Esophagus muscularis mucosa (tissue), 4 donors: ENCODE data around the gene C22orf15. TPM values are rescaled to one million over a fixed set of nuclear protein-coding genes. Genes with fewer than 3 reads are reported as not detected.
A peak's percentile ranks its signal among the peaks of the same experiment; 100 is the strongest.

Experiments
- DNase-seq: peaks from one replicate; pipeline ENCODE4 v3.0.0-alpha.2; 2017; ENCODE audit errors: extremely low spot score
- H3K27ac ChIP-seq, 4 donors: fragments of 200-600 bp; sonication (generic); replicated peaks in 1 of 4; 1 replicate in 3 of 4; 2 replicates in 1 of 4; pipeline ENCODE4 v1.5.1; 2016 to 2019; ENCODE audit warnings: mild to moderate bottlenecking in 1 of 4
- H3K27me3 ChIP-seq, 4 donors: fragments of 200-600 bp; sonication (generic); one replicate each; pipeline versions ENCODE4 v1.5.1 to v1.6.0; 2016 to 2019
- H3K36me3 ChIP-seq, 4 donors: fragments of 200-600 bp; sonication (generic); one replicate each; pipeline ENCODE4 v1.5.1; 2016 to 2019
- H3K4me1 ChIP-seq, 4 donors: fragments of 200-600 bp; sonication (generic); one replicate each; pipeline ENCODE4 v1.5.1; 2016 to 2019
- H3K4me3 ChIP-seq, 4 donors: fragments of 200-600 bp; sonication (generic); 1 replicate in 2 of 4; 2 replicates in 2 of 4; pipeline ENCODE4 v1.5.1; 2016 to 2019; ENCODE audit warnings: mild to moderate bottlenecking in 4 of 4, moderate library complexity in 1 of 4
- H3K9me3 ChIP-seq, 4 donors: fragments of 200-600 bp; sonication (generic); 1 replicate in 3 of 4; 2 replicates in 1 of 4; pipeline ENCODE4 v1.5.1; 2016 to 2019
- CTCF ChIP-seq, 3 experiments: fragments of 200-600 bp in 2 of 3; fragments of 450-650 bp in 1 of 3; sonication (generic) in 2 of 3; IDR thresholded peaks; one replicate each; pipeline ENCODE4 v1.5.1; 2017 to 2019; ENCODE audit warnings: antibody characterized with exemption in 3 of 3, mild to moderate bottlenecking in 2 of 3, moderate library complexity in 1 of 3
- EP300 ChIP-seq: sonication (generic); formaldehyde crosslinking; IDR thresholded peaks from one replicate; pipeline ENCODE4 v1.6.1; 2017; ENCODE audit warnings: antibody characterized with exemption
- POLR2A ChIP-seq: fragments of 450-650 bp; IDR thresholded peaks from one replicate; pipeline ENCODE4 v1.6.1; 2017; ENCODE audit warnings: antibody characterized with exemption, moderate library complexity, mild to moderate bottlenecking, low read depth
- POLR2AphosphoS5 ChIP-seq, 2 donors: sonication (generic); formaldehyde crosslinking; IDR thresholded peaks; one replicate each; pipeline ENCODE4 v1.6.1; 2017; ENCODE audit warnings: antibody characterized with exemption in 2 of 2
- WGBS: methylation state at CpG from one replicate; pipeline ENCODE4 v1.1.5; 2018; 5-methylcytosine and 5-hydroxymethylcytosine counted together
- intact Hi-C: fragments of 100-400 bp; cut with DNase I; formaldehyde crosslinking; loops from one replicate; pipeline ENCODE4 v1.15.1; 2023
- total RNA-seq, 4 donors: library from RNA; depleted of rRNA; stranded (reverse); fragments of >200 nt; gene quantifications; one replicate each; pipeline versions ENCODE4 v1.1.0 to v1.2.1, GENCODE V29; 2016

The C22orf15 gene
- total RNA-seq, 4 donors from 2014 or later = 0.58 TPM; not detected in 3

GRCh38 chr22:23715806-23716375, 46.9 kb upstream of the C22orf15 start:
- intact Hi-C loops = loop anchor here (5.0 kb wide), 1 partner anchor 36 kb away; the partner anchor contains the start of genes VPREB3 and ZNF70
- DNase-seq = no peak
- Histone ChIP-seq H3K36me3 (peaks cover 10 to 43% (median 38%) of the 10 kb centered on the region in 4 donors), H3K27ac (peak overlapping the region in 1 of 4 donors; percentile 83), H3K4me3 (peak overlapping the region; percentile 86 to 92 (median 90)), H3K4me1 (peaks cover 10 to 24% (median 22%) of the 10 kb centered on the region in 4 donors), H3K9me3 (no peaks in the 10 kb centered on the region), H3K27me3 (no peaks in the 10 kb centered on the region)
- TF ChIP-seq CTCF (IDR thresholded peaks at IDR 0.05) = no peak
- TF ChIP-seq EP300 = no peak
- 80% methylated on average over 18 of the region's 18 CpGs for WGBS

GRCh38 chr22:23716811-23717801, 45.7 kb upstream of the C22orf15 start:
- no peaks in the 10 kb centered on the region for H3K27me3 ChIP-seq
- WGBS = 9% methylated on average over 40 of the region's 84 CpGs
- peaks cover 10 to 30% (median 28%) of the 10 kb centered on the region in 4 donors for H3K36me3 ChIP-seq
- peak; percentile 39 for TF ChIP-seq POLR2A
- peak; percentile 95 to 97 for TF ChIP-seq POLR2AphosphoS5 (IDR thresholded peaks at IDR 0.05)
- no peak for TF ChIP-seq CTCF (IDR thresholded peaks at IDR 0.05)
- peak overlapping the region; percentile 86 to 92 (median 90) for H3K4me3 ChIP-seq
- intact Hi-C loops = loop anchor here (5.0 kb wide), 1 partner anchor 35 kb away; the partner anchor contains the start of genes VPREB3 and ZNF70
- H3K27ac ChIP-seq = peak overlapping the region; percentile 62 to 83 (median 77)
- DNase-seq = no peak
- H3K9me3 ChIP-seq = no peaks in the 10 kb centered on the region
- peaks cover 10 to 24% (median 22%) of the 10 kb centered on the region in 4 donors for H3K4me1 ChIP-seq

- H3K4me3 ChIP-seq = no peak overlapping the region
- intact Hi-C loops = loop anchor here (5.0 kb wide), 1 partner anchor 34 kb away; the partner anchor contains the start of genes VPREB3 and ZNF70
- H3K4me1 ChIP-seq = peaks cover 10 to 24% (median 22%) of the 10 kb centered on the region in 4 donors
- DNase-seq = no peak
- WGBS = 87% methylated on average over 17 of the region's 17 CpGs
- peaks cover 0 to 16% (median 15%) of the 10 kb centered on the region in 4 donors for H3K36me3 ChIP-seq
- no peaks in the 10 kb centered on the region for H3K9me3 ChIP-seq
- no peaks in the 10 kb centered on the region for H3K27me3 ChIP-seq
- no peak for TF ChIP-seq CTCF (IDR thresholded peaks at IDR 0.05)
- no peak for TF ChIP-seq POLR2A
- TF ChIP-seq EP300 = no peak
- TF ChIP-seq POLR2AphosphoS5 (IDR thresholded peaks at IDR 0.05) = no peak
- no peak overlapping the region for H3K27ac ChIP-seq
These were observed 44.2 kb upstream of the C22orf15 start for GRCh38 chr22:23718371-23719165.

- no peaks in the 10 kb centered on the region for H3K9me3 ChIP-seq
- no peak overlapping the region for H3K4me3 ChIP-seq
- H3K4me1 ChIP-seq = peaks cover 8 to 16% (median 14%) of the 10 kb centered on the region in 4 donors
- no peaks in the 10 kb centered on the region for H3K27me3 ChIP-seq
- H3K27ac ChIP-seq = no peak overlapping the region
- no peak for DNase-seq
- intact Hi-C loops = no loop called here
- no peaks in the 10 kb centered on the region for H3K36me3 ChIP-seq
- no peak for TF ChIP-seq POLR2AphosphoS5 (IDR thresholded peaks at IDR 0.05)
- TF ChIP-seq POLR2A = no peak
- TF ChIP-seq CTCF (IDR thresholded peaks at IDR 0.05) = no peak
- no peak for TF ChIP-seq EP300
- WGBS = 56% methylated on average over 6 of the region's 6 CpGs
These were observed 41.9 kb upstream of the C22orf15 start for GRCh38 chr22:23720855-23721254.
